Retinal pigment epithelial cell (primary cell): ENCODE results near the gene CCDC117.

ENCODE experiments used
- DNase-seq: peaks from one replicate; pipeline ENCODE4 v3.0.0-alpha.2; 2010; ENCODE audit warnings: low read depth
- H3K4me3 ChIP-seq: 2 replicates; pipeline ENCODE4 v1.5.1; 2011; ENCODE audit warnings: mild to moderate bottlenecking, low read length, control low read depth, moderate library complexity
- CTCF ChIP-seq: conservative IDR thresholded peaks from 2 replicates; pipeline ENCODE4 v1.5.1; 2011; ENCODE audit warnings: low read depth, low read length, control low read depth, inconsistent platforms

CCDC117 gene

GRCh38 chr22:28835630-28836189 lies 63.2 kb downstream of the CCDC117 start:
- H3K4me3 ChIP-seq, result no peak overlapping the region
- TF ChIP-seq CTCF, result no peak
- DNase-seq, result no peak

GRCh38 chr22:28837640-28838039 lies 65.1 kb downstream of the CCDC117 start:
- DNase-seq, result no peak
- TF ChIP-seq CTCF, result no peak
- H3K4me3 ChIP-seq, result no peak overlapping the region
